ENCODE data around the gene SAMD4B.

Gene SAMD4B

DNA sequence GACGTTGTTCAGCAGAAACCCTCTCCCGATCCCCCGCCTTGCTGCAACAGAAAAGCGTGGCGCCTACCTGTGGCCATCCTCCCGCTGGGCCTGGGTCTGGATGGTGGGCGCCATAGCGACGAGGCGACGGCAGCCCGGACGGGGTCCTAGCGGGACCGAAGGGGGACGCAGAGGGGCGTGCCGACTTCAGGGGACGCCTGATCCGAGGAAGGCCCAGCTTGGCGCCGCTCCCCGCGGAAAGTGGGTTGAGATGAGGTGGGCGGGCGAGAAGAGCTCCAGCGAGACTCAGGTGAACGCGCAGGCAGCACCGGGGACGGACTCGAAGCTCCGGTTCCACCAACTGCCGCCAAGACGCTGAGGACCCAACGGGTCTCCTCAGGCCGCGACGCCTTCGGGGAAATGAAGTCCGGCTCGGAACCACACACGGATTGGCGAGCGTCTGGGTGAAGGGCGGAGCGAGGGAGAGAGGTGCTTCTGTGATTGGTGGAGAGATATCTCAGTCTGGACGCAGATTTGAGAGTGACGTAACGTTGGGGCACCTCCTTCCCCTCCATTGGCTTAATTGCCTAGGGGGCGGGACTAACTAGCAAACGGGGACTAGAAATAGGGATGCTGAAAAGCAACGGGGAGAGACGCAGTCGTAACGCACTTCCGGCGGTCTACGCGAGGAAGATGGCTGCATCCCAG is 48.7 kb downstream of the SAMD4B start, which contains the start of the genes MED29 and PAF1:
MED29 (plus strand) TSS at position 628 of the 687 bp plus-strand sequence; CDS start at position 673, 45 bp downstream.
PAF1 (minus strand) TSS at position 356 of the 687 bp plus-strand sequence; CDS start at position 114, 242 bp downstream.
- peak; percentile 96 for DNase-seq (ENCODE audit: extremely low read depth, insufficient read length)
- H3K4me3 ChIP-seq (replicated peaks; ENCODE audit: low read depth, low read length): peak within 1 kb of the TSS; percentile 84
- TF ChIP-seq, protein P1, sequence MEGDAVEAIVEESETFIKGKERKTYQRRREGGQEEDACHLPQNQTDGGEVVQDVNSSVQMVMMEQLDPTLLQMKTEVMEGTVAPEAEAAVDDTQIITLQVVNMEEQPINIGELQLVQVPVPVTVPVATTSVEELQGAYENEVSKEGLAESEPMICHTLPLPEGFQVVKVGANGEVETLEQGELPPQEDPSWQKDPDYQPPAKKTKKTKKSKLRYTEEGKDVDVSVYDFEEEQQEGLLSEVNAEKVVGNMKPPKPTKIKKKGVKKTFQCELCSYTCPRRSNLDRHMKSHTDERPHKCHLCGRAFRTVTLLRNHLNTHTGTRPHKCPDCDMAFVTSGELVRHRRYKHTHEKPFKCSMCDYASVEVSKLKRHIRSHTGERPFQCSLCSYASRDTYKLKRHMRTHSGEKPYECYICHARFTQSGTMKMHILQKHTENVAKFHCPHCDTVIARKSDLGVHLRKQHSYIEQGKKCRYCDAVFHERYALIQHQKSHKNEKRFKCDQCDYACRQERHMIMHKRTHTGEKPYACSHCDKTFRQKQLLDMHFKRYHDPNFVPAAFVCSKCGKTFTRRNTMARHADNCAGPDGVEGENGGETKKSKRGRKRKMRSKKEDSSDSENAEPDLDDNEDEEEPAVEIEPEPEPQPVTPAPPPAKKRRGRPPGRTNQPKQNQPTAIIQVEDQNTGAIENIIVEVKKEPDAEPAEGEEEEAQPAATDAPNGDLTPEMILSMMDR (IDR thresholded peaks at IDR 0.05; ENCODE audit: insufficient read depth, low read length, poor library complexity, severe bottlenecking): peak; percentile 21
- no peaks in the 10 kb centered on the region for H3K27me3 ChIP-seq (replicated peaks; ENCODE audit: control insufficient read depth, insufficient read depth, low read length)
- peaks cover 15% of the 10 kb centered on the region for H3K36me3 ChIP-seq (ENCODE audit: control insufficient read depth, insufficient read depth, low read length)

DNA sequence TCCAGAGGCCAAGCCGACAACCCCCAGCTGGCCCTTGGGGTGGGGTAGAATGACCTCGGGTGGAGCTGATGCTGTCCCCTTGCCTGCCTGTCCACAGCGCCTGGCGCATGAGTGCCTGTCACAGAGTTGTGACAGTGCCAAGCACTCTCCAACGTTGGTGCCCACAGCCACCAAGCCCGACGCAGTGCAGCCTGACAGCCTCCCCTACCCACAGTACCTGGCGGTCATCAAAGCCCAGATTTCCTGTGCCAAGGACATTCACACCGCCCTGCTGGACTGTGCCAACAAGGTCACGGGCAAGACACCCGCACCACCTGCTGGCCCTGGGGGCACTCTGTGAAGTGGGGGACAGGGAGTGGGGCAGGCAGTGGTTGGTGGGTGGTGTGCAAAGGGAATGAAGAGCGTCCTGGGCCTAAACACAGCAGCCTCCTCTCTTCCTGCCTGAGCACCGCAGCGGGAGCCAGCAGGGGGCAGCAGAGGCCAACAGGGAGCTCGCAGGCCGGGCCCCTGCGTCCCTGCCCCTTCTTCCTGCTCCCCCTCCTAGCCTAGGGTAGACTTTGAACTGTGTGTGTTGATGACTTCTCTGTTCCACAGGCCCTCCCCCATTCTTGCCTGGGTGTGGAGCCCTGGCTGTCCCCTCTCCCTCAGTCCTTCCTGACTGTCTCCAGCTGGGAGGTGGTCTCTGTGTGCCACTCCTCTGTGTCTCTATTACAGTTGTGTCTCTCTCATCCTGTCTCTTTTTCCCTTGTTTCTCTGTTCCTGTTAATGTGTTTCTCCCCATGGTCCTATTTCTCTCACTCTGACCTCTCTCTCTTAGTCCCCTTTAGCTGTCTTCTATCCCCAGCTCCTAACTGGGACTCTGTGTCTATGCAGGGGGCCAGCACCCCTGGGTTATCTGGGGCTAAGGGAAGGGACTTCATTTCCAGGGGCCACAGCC is 55.4 kb downstream of the SAMD4B start:
- Histone ChIP-seq H3K27me3 (replicated peaks; ENCODE audit: control insufficient read depth, insufficient read depth, low read length) (no peaks in the 10 kb centered on the region), H3K36me3 (ENCODE audit: control insufficient read depth, insufficient read depth, low read length) (peaks cover 8% of the 10 kb centered on the region), H3K4me3 (replicated peaks; ENCODE audit: low read depth, low read length) (peak overlapping the region; percentile 30)
- TF ChIP-seq, protein P1 (IDR thresholded peaks at IDR 0.05; ENCODE audit: insufficient read depth, low read length, poor library complexity, severe bottlenecking): peak; percentile 98
- DNase-seq (ENCODE audit: extremely low read depth, insufficient read length): peak; percentile 89

DNA sequence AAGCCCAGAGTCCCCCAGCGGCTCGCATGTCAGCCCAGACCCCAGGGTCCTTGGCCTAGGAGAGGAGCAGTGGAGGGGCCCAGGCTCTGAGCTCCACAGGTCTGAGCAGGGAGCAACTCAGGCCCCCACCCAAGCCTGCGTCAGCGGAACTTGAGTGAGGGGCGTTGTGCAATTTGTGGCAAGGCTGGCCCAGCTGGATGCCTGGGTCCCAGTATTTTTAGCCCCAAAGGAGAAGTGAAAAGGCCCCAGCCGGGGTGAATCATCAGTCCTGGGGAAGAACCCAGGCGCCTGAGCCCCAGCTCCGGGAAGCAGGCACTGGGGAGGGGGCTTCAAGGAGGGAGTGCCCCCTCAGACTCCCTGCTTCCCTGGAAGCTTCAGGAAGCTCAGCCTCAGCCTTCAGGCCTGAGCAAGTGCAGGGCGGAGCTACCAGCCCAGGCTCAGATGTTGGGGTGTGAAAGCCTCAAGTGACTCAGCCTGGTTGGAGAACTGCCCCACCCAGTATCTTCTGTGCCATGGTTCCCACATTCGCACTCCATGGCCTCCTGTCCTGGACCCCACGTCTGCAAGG is 56.2 kb downstream of the SAMD4B start:
- Histone ChIP-seq H3K36me3 (ENCODE audit: control insufficient read depth, insufficient read depth, low read length) (peaks cover 8% of the 10 kb centered on the region), H3K27me3 (replicated peaks; ENCODE audit: control insufficient read depth, insufficient read depth, low read length) (no peaks in the 10 kb centered on the region), H3K4me3 (replicated peaks; ENCODE audit: low read depth, low read length) (peak overlapping the region; percentile 30)
- TF ChIP-seq, protein P1 (IDR thresholded peaks at IDR 0.05; ENCODE audit: insufficient read depth, low read length, poor library complexity, severe bottlenecking): no peak
- DNase-seq (ENCODE audit: extremely low read depth, insufficient read length): peak; percentile 75

DNA sequence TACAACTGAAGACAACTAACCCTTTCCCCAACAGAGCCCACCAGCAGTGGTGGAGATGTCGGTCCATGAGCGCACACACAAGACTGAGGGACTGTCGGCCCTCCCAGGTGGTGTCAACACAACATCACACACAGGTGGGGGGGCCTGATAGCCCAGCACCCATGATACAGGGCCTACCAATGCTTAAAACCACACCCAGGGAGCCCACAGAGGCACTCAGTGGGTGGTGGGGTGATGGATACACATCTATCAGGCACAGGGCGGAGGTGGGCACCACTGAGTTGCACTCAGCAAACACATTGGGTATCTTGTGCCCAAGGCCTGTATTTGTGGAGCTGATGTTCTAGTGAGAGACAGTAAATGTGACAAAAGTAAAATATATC is 57.4 kb downstream of the SAMD4B start:
- TF ChIP-seq, protein P1 (IDR thresholded peaks at IDR 0.05; ENCODE audit: insufficient read depth, low read length, poor library complexity, severe bottlenecking): no peak
- H3K36me3 ChIP-seq (ENCODE audit: control insufficient read depth, insufficient read depth, low read length): peaks cover 3% of the 10 kb centered on the region
- DNase-seq (ENCODE audit: extremely low read depth, insufficient read length): no peak
- no peak overlapping the region for H3K4me3 ChIP-seq (replicated peaks; ENCODE audit: low read depth, low read length)
- H3K27me3 ChIP-seq (replicated peaks; ENCODE audit: control insufficient read depth, insufficient read depth, low read length): no peaks in the 10 kb centered on the region

DNA sequence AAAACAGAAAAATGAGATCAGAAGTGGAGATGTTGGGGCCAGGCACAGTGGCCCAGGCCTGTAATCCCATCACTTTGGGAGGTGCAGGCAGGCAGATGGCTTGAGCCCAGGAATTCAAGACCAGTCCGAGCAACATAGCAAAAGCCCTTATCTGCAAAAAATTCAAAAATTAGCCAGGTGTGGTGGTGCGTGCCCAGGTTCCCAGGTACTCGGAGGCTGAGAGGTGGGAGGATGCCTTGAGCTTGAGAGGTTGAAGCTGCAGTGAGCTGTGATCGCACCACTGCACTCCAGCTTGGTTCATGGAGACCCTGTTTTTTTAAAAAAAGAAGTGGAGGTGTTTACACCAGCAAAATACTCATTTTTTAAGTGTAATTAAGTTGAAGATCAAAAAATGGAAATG is 57.8 kb downstream of the SAMD4B start:
- TF ChIP-seq, protein P1 (IDR thresholded peaks at IDR 0.05; ENCODE audit: insufficient read depth, low read length, poor library complexity, severe bottlenecking): no peak
- H3K27me3 ChIP-seq (replicated peaks; ENCODE audit: control insufficient read depth, insufficient read depth, low read length): no peaks in the 10 kb centered on the region
- H3K36me3 ChIP-seq (ENCODE audit: control insufficient read depth, insufficient read depth, low read length): peaks cover 3% of the 10 kb centered on the region
- no peak overlapping the region for H3K4me3 ChIP-seq (replicated peaks; ENCODE audit: low read depth, low read length)
- no peak for DNase-seq (ENCODE audit: extremely low read depth, insufficient read length)

All from GM06990 (cell line).